SU-DHL-6 (cell line): ENCODE data around the gene PCLO.

Experiments
- H2AFZ ChIP-seq: fragments of 200-600 bp; sonication (generic); 2 replicates; pipeline ENCODE4 v1.6.1; 2014; ENCODE audit warnings: low read depth, mild to moderate bottlenecking, moderate library complexity, mixed read lengths, antibody characterized with exemption, low read length; ENCODE audit not compliant: severe bottlenecking
- H3F3A ChIP-seq: fragments of 200-600 bp; shearing (Covaris generic); 2 replicates; pipeline ENCODE4 v1.6.0; 2016; ENCODE audit warnings: antibody characterized with exemption, mild to moderate bottlenecking; ENCODE audit not compliant: insufficient read depth
- H3K27ac ChIP-seq: fragments of 200-600 bp; sonication (generic); 2 replicates; pipeline ENCODE4 v1.5.1; 2016; ENCODE audit warnings: low read depth, mild to moderate bottlenecking, low read length, moderate library complexity, mixed read lengths
- H3K27me3 ChIP-seq: fragments of 200-600 bp; sonication (generic), shearing (Covaris generic); 2 replicates; pipeline ENCODE4 v1.6.0; 2014; ENCODE audit warnings: mild to moderate bottlenecking, low read length
- H3K36me3 ChIP-seq: fragments of 200-600 bp; sonication (generic); 2 replicates; pipeline ENCODE4 v1.6.1; 2014; ENCODE audit warnings: mild to moderate bottlenecking, low read length, mixed read lengths
- H3K4me2 ChIP-seq: fragments of 300-600, 200-600 bp; shearing (Covaris generic), sonication (generic); 2 replicates; pipeline ENCODE4 v1.6.0; 2014; ENCODE audit warnings: low read length, low read depth, mild to moderate bottlenecking; ENCODE audit not compliant: poor library complexity, severe bottlenecking
- H3K4me3 ChIP-seq: fragments of 200-600 bp; sonication (generic); 2 replicates; pipeline ENCODE4 v1.5.1; 2014; ENCODE audit warnings: antibody characterized with exemption, low read length, mild to moderate bottlenecking, mixed read lengths; ENCODE audit not compliant: insufficient read depth, poor library complexity, severe bottlenecking
- H3K79me2 ChIP-seq: fragments of 200-600 bp; sonication (generic); 2 replicates; pipeline ENCODE4 v1.6.1; 2014; ENCODE audit warnings: mild to moderate bottlenecking, low read length, moderate library complexity; ENCODE audit not compliant: insufficient read depth
- H3K9ac ChIP-seq: fragments of 200-600 bp; sonication (generic); 2 replicates; pipeline ENCODE4 v1.7.0; 2014; ENCODE audit warnings: mild to moderate bottlenecking, low read length
- H3K9me2 ChIP-seq: fragments of 200-600 bp; sonication (generic); replicated peaks from 2 replicates; pipeline ENCODE4 v1.6.1; 2014; ENCODE audit warnings: low read length; ENCODE audit not compliant: insufficient read depth
- H3K9me3 ChIP-seq: fragments of 200-600 bp; sonication (generic); 2 replicates; pipeline ENCODE4 v1.6.1; 2014; ENCODE audit warnings: low read length, mixed read lengths; ENCODE audit not compliant: insufficient read depth
- H4K20me1 ChIP-seq: fragments of 200-600 bp; sonication (generic); 2 replicates; pipeline ENCODE4 v1.6.1; 2014; ENCODE audit warnings: low read depth, mild to moderate bottlenecking, antibody characterized with exemption, low read length, moderate library complexity, mixed read lengths
- EZH2phosphoT487 ChIP-seq: fragments of 200-600 bp; sonication (generic), shearing (Covaris generic); conservative IDR thresholded peaks from 2 replicates; pipeline ENCODE4 v1.6.1; 2018; ENCODE audit warnings: mild to moderate bottlenecking, antibody characterized with exemption, low read length, moderate library complexity, mixed read lengths
- TF ChIP-seq, protein P1 (sequence below): fragments of 200-600 bp; sonication (generic); IDR thresholded peaks from one replicate; pipeline ENCODE4 v1.5.1; 2017; ENCODE audit warnings: antibody characterized with exemption, mild to moderate bottlenecking, low read length, moderate library complexity; ENCODE audit not compliant: insufficient read depth, poor library complexity, severe bottlenecking

PCLO gene

DNA sequence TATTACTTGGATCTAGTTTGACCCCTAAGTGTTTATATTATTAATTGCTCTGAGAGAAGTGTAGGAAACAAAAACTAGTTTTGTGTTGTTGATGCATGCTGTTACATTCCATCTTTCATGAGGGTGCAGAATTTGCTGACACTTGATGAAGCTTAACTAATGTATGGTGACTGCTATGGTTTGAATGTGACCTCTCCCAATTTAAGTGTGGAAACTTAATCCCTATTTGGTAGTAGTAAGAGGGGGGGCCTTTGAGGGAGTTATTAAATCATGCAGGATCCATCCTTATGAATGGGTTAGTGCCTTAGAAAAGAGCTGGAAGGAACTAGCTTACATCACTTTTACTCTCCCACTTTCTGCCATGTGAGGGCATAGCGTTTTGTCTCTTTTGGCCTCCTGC is 142.5 kb downstream of the PCLO start:
- Histone ChIP-seq H3K9me2 (no peaks in the 10 kb centered on the region), H3K27me3 (no peaks in the 10 kb centered on the region), H3K27ac (no peak overlapping the region), H3K9me3 (no peaks in the 10 kb centered on the region), H3F3A (no peaks in the 10 kb centered on the region), H4K20me1 (no peaks in the 10 kb centered on the region), H3K79me2 (no peaks in the 10 kb centered on the region), H3K4me3 (no peak overlapping the region), H2AFZ (no peak overlapping the region), H3K36me3 (no peaks in the 10 kb centered on the region), H3K9ac (no peak overlapping the region), H3K4me2 (no peak overlapping the region)
- TF ChIP-seq, protein P1, sequence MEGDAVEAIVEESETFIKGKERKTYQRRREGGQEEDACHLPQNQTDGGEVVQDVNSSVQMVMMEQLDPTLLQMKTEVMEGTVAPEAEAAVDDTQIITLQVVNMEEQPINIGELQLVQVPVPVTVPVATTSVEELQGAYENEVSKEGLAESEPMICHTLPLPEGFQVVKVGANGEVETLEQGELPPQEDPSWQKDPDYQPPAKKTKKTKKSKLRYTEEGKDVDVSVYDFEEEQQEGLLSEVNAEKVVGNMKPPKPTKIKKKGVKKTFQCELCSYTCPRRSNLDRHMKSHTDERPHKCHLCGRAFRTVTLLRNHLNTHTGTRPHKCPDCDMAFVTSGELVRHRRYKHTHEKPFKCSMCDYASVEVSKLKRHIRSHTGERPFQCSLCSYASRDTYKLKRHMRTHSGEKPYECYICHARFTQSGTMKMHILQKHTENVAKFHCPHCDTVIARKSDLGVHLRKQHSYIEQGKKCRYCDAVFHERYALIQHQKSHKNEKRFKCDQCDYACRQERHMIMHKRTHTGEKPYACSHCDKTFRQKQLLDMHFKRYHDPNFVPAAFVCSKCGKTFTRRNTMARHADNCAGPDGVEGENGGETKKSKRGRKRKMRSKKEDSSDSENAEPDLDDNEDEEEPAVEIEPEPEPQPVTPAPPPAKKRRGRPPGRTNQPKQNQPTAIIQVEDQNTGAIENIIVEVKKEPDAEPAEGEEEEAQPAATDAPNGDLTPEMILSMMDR, result no peak
- TF ChIP-seq EZH2phosphoT487, result no peak

DNA sequence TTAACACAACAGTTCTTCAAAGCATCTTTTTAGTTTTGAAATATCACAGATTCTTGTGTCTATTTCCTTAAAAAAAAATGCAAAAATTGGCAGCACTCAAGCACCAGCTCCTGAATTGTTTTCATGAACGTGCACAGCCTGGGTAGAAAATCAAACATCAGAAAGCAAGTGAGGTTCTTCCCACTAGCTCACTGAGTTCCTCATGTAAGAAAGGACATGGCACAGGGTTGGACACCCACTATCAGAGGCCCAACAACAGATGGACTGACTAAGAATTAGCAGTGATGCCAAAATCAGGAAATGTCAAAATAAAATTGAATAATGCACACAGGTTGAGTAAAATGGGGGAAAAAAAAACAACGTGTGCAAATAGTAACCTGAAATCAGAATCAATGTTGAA is 146.8 kb downstream of the PCLO start:
- H3K27me3 ChIP-seq, result no peaks in the 10 kb centered on the region
- H3K9ac ChIP-seq, result no peak overlapping the region
- no peak overlapping the region for H3K27ac ChIP-seq
- 0 out of 2 replicates have a peak, but pooled peaks cover 3% of the 10 kb centered on the region for H4K20me1 ChIP-seq
- H2AFZ ChIP-seq, result no peak overlapping the region
- no peak overlapping the region for H3K4me3 ChIP-seq
- H3K79me2 ChIP-seq, result no peaks in the 10 kb centered on the region
- no peak overlapping the region for H3K4me2 ChIP-seq
- no peaks in the 10 kb centered on the region for H3F3A ChIP-seq
- H3K36me3 ChIP-seq, result no peaks in the 10 kb centered on the region
- H3K9me3 ChIP-seq, result no peaks in the 10 kb centered on the region
- H3K9me2 ChIP-seq, result no peaks in the 10 kb centered on the region
- no peak for TF ChIP-seq EZH2phosphoT487
- TF ChIP-seq, protein P1, result no peak

DNA sequence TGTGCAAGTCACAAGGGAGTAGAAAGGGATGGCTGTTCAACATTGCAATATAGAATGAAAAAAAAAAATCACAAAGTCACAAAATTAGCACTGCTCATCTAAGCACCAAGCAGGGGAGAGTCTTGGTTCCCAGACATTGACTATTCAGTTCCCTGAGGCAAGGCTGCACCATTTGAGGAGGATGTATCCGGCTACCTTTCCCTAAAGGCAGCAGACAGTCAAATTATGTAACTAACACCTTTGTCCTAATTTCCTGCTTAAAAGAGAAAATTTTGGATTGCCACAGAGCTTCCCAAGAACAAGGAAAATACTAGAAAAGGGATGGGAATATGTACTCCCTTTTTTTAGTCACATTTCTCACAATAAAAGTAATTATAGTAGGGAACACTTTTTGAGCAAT is 148.1 kb downstream of the PCLO start:
- Histone ChIP-seq H3F3A (no peaks in the 10 kb centered on the region), H3K79me2 (no peaks in the 10 kb centered on the region), H3K27me3 (no peaks in the 10 kb centered on the region), H3K36me3 (no peaks in the 10 kb centered on the region), H3K9me2 (no peaks in the 10 kb centered on the region), H3K9me3 (no peaks in the 10 kb centered on the region), H2AFZ (no peak overlapping the region), H3K27ac (no peak overlapping the region), H3K4me2 (no peak overlapping the region), H3K4me3 (no peak overlapping the region), H4K20me1 (0 out of 2 replicates have a peak, but pooled peaks cover 3% of the 10 kb centered on the region), H3K9ac (no peak overlapping the region)
- TF ChIP-seq, protein P1, result no peak
- no peak for TF ChIP-seq EZH2phosphoT487

DNA sequence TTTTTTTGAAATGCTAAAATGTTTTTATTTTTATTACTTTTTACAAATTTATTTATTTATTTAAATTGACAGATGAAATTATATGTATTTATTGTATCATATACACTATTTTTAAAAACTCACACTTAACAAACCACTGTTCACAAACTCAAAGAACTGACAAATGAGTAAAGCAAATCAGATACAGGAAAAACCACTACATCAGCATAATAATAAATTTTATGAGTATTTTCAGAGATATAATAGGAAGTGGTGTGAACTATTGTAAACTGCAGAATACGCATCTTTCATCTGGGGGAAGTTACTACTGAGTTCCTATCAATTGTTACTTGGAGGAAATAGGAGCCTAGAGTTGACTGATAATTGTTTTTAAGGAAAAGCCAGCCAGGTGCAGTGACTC is 150.7 kb downstream of the PCLO start:
- no peak overlapping the region for H3K4me3 ChIP-seq
- H3K9me3 ChIP-seq, result no peaks in the 10 kb centered on the region
- no peaks in the 10 kb centered on the region for H3K36me3 ChIP-seq
- H3K27me3 ChIP-seq, result no peaks in the 10 kb centered on the region
- H3K27ac ChIP-seq, result no peak overlapping the region
- no peaks in the 10 kb centered on the region for H3F3A ChIP-seq
- TF ChIP-seq, protein P1, result no peak
- no peak for TF ChIP-seq EZH2phosphoT487
- H2AFZ ChIP-seq, result no peak overlapping the region
- peaks cover 3% of the 10 kb centered on the region; the same call in 1 of the 2 replicates for H4K20me1 ChIP-seq
- no peak overlapping the region for H3K9ac ChIP-seq
- H3K4me2 ChIP-seq, result no peak overlapping the region
- no peaks in the 10 kb centered on the region for H3K9me2 ChIP-seq
- no peaks in the 10 kb centered on the region for H3K79me2 ChIP-seq
